RCC 7860 (cell line): Measurements from ENCODE around the gene HLCS.
"Not testable (repeated sequence)": the region's sequence is repeated elsewhere in the genome, so short reads cannot be mapped to it uniquely, and the experiment has no call there.

ENCODE experiments used
- DNase-seq: peaks from one replicate; pipeline ENCODE4 v3.0.0-alpha.2; 2015; ENCODE audit warnings: low spot score
- FAIRE-seq: peaks from 2 replicates; lab custom pipeline; 2012; peaks lifted over from hg19 to GRCh38; lab: Jason Lieb, UNC

Gene HLCS

GRCh38 chr21:36959020-36959835 lies 7.2 kb downstream of the HLCS start:
- no peak for FAIRE-seq
- no peak for DNase-seq

- no peak for DNase-seq
- no peak for FAIRE-seq
Observed at GRCh38 chr21:36955783-36956182, 10.7 kb downstream of the HLCS start.

DNA sequence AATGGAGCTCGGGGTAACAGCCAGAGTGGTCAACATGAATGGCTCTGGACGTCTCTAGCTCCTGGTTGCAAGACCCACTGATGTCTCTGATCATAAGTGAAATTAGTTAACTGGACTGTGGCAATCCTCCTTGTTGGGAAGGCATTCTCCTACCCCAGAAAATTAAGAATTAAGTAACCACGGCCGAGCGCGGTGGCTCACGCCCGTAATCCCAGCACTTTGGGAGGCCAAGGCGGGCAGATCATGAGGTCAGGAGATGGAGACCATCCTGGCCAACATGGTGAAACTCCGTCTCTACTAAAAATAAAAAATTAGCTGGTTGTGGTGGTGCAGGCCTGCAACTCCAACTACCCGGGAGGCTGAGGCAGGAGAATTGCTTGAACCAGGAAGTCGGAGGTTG lies 14.1 kb downstream of the HLCS start:
- FAIRE-seq = not testable (repeated sequence)

GRCh38 chr21:36949171-36950141 lies 17.0 kb downstream of the HLCS start:
- DNase-seq = no peak
- no peak for FAIRE-seq

More for the DNA sequence above, 14.1 kb downstream of the HLCS start:
- DNase-seq = not testable (repeated sequence)

DNA sequence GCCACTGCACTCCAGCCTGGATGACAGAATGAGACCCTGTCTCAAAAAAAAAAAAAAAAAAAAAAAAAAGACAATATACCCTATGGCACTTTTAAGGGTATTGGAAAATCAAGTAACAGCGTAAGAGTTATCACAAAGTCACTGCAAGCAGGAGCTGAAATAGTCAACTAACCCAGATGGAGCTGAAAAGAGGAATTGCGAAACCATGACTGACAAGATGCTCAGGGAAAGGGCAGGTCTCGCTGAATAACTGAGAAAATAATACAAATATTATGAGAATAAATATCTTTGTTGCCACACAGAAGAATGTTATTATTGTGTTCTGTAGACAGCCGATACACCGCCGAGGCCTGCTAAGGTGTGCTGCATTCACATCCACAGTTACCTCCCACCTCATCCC lies 17.8 kb downstream of the HLCS start:
- no peak for FAIRE-seq

DNA sequence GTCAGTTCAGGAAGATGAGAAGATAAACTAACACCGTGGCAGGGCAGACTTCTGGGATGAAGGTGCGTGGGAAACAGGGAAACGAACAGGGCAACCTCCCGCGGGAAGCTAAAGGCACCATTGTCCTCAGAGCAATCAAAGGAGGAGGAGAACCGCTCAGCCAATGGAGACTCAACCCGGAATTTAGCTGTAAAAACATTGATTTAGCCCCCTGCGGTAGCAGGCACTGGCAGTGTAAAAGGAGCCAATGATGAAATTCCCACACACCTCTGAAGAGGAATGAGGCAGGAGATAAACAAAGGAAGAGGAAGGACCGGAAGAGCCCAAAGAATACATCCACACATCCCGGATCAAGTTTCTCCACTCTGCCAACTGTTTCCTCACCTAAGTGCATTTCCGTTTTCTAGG lies 19.5 kb downstream of the HLCS start:
- FAIRE-seq (no peak), DNase-seq (no peak)

More for the DNA sequence above, 17.8 kb downstream of the HLCS start:
- no peak for DNase-seq

- FAIRE-seq (no peak), DNase-seq (no peak)
Observed at GRCh38 chr21:36945496-36946138, 20.9 kb downstream of the HLCS start.

GRCh38 chr21:36936361-36937135 lies 29.9 kb downstream of the HLCS start:
- FAIRE-seq (no peak), DNase-seq (no peak)

DNA sequence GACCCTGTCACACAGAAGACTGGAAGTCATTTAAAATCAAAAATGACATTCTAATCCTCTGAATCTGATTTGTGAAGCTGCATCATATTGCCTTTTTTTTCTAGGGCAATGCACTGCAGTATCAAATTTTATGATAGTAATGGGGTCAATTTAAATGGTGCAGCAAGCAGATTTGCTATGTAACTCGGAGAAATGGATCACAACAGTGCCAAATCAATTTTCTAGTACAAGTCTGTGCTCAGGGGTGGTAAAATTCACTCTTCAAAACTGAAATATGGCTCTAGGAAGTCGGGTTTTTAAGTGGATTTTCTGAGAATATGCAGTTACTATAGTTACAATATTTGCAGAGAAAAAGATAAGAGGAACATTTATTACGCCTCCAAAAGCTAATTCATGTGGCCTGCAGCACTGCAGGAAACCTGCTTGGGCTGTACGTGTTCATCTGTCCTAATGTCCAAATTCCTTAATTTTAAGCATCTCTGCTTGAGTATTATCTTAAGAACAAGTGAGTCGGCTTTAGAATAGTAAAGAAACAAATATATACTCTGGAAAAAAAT lies 31.5 kb downstream of the HLCS start:
- no peak for DNase-seq
- FAIRE-seq = no peak

GRCh38 chr21:36932161-36932816 lies 34.2 kb downstream of the HLCS start:
- FAIRE-seq = no peak

DNA sequence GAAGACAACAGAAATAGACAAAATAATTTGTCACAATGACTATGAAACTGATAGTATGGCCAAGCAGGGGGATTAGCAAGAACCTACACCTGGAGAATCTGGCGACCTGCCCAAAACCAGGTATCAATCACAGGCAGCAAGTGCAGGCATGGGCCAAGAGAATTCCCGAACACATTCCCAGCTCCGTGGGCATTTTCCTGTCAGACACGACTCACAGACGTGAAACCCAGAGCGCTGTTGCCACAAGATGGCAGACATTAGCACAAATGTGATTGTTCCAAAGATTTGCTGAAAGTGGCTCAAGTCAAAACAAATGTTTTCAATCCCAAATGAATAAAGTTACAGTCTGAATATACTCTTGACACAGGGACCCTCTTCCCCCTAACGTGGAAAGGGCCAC lies 36.8 kb downstream of the HLCS start:
- FAIRE-seq = no peak
- no peak for DNase-seq

More at GRCh38 chr21:36932161-36932816, 34.2 kb downstream of the HLCS start:
- DNase-seq = no peak

DNA sequence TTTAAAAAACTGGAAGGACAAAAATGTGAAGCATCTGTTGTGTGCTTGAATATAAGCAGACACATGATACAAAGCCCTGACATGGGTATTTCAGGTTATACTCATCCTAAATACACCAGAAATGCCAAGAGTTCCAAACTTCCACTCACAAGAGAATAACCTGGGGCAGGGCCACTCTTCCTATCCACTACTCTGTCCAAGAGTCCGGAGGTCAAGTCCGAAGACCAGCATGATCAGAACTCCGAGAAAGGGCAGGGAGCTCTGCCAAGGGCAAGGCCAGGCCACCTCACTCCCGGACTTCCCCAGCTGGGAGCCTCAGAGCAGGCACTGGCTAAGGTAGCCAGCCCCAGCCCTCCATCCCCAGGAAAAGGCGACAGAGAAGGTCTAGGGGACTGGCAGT lies 37.5 kb downstream of the HLCS start:
- FAIRE-seq (no peak), DNase-seq (no peak)

- FAIRE-seq (peak; percentile 70), DNase-seq (peak; percentile 60)
Observed at GRCh38 chr21:36927719-36928117, 38.8 kb downstream of the HLCS start.

- FAIRE-seq (no peak), DNase-seq (no peak)
Observed at GRCh38 chr21:36926989-36927718, 39.3 kb downstream of the HLCS start.

- FAIRE-seq (no peak), DNase-seq (no peak)
Observed at GRCh38 chr21:36923270-36923669, 43.2 kb downstream of the HLCS start.

DNA sequence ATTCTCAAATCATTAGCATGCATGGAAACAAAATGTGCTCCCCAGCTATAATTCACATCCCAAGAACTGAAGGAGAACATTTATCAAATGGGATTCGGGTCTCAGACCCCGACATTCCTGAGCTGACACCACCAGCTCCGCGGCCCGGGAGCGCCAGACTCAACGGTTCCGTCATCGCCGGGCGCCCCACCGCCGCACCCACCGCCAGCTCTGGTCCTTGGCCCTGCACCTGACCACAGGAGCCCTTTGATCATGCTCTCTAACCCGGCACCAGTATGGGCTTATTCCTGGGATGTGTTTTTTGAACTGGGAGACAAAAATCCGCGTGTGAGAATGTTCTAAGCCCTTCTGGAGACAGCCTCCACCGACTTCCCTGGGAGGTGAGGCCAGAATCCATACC lies 43.6 kb downstream of the HLCS start:
- no peak for DNase-seq
- no peak for FAIRE-seq

GRCh38 chr21:36918291-36918690 lies 48.2 kb downstream of the HLCS start:
- DNase-seq = no peak
- FAIRE-seq = no peak

- FAIRE-seq (no peak), DNase-seq (no peak)
Observed at GRCh38 chr21:36917471-36918158, 48.9 kb downstream of the HLCS start.
